ENCODE results near the gene MCTP1.

DNA sequence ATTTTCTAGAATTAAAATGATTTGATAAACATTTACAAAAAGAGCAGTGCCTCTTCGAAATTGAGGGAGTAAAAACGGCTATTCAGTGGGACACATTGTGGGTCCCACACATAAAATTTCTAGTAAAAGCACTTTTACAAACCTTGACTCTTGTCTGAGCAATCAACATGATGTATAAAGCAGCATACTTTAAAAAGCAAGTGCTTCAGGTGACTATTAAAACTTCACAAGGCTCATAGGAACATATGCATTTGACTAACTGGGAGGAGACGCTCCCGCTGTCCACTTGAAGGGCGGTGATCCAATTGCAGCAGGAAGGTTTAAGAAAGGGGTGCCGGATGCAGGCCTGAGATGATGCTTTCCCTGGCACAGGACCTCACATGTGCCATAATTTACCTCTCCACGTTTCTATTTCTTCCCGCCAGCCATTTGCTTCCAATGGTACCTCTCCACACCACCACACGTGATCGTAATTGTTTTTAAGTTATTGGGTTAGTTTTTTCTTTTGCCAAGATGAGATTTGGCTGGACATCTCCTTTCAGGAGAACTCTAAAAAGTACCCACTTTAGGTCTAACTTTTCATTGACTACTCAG, 1.8 kb downstream of the MCTP1 start:
- no peak for TF ChIP-seq GATA3 (IDR thresholded peaks at IDR 0.05; ENCODE audit: low read depth, low read length)
- no peak for TF ChIP-seq GATA2 (IDR thresholded peaks at IDR 0.05; ENCODE audit: low read depth, low read length)
